Small intestine (tissue), 7 donors: Measurements from ENCODE around the gene POLR2F. TPM values are rescaled to one million over a fixed set of nuclear protein-coding genes. Genes with fewer than 3 reads are reported as not detected.

Experiments
- DNase-seq, 2 donors: peaks; one replicate each; pipeline versions ENCODE4 v3.0.0 to v3.0.0-alpha.2; 2013
- FAIRE-seq: peaks from 2 replicates; lab custom pipeline; 2012; peaks lifted over from hg19 to GRCh38; lab: Jason Lieb, UNC
- H3K27ac ChIP-seq, 3 donors: one replicate each; pipeline ENCODE4 v1.5.1; 2013; ENCODE audit warnings: low read length in 2 of 3, mild to moderate bottlenecking in 2 of 3, control low read depth in 1 of 3, inconsistent platforms in 1 of 3, low read depth in 1 of 3, moderate library complexity in 1 of 3
- H3K27me3 ChIP-seq, 3 donors: one replicate each; pipeline ENCODE4 v1.6.1; 2013; ENCODE audit warnings: low read length in 3 of 3, inconsistent platforms in 1 of 3; ENCODE audit not compliant: control insufficient read depth in 3 of 3, insufficient read depth in 3 of 3
- H3K36me3 ChIP-seq, 3 donors: one replicate each; pipeline ENCODE4 v1.6.1; 2013; ENCODE audit warnings: low read length in 3 of 3, inconsistent platforms in 1 of 3, low read depth in 1 of 3, mild to moderate bottlenecking in 1 of 3, moderate library complexity in 1 of 3; ENCODE audit not compliant: control insufficient read depth in 3 of 3, insufficient read depth in 2 of 3
- H3K4me1 ChIP-seq, 3 donors: one replicate each; pipeline ENCODE4 v1.6.1; 2013; ENCODE audit warnings: low read length in 2 of 3, inconsistent platforms in 1 of 3, low read depth in 1 of 3, mild to moderate bottlenecking in 1 of 3, moderate library complexity in 1 of 3; ENCODE audit not compliant: control insufficient read depth in 3 of 3, insufficient read depth in 2 of 3
- H3K4me3 ChIP-seq, 3 donors: one replicate each; pipeline ENCODE4 v1.5.1; 2013; ENCODE audit warnings: low read length in 3 of 3, control low read depth in 1 of 3, inconsistent platforms in 1 of 3, low read depth in 1 of 3, mild to moderate bottlenecking in 1 of 3, moderate library complexity in 1 of 3
- H3K9me3 ChIP-seq, 2 donors: one replicate each; pipeline ENCODE4 v1.6.1; 2013; ENCODE audit warnings: low read depth in 1 of 2, low read length in 1 of 2; ENCODE audit not compliant: control insufficient read depth in 2 of 2, insufficient read depth in 1 of 2
- WGBS, 3 donors: extraction: QIAGEN DNeasy Blood & Tissue Kit; methylation state at CpG; one replicate each; pipeline ENCODE4 v1.1.7; 2013; 5-methylcytosine and 5-hydroxymethylcytosine counted together
- polyA plus RNA-seq, 4 donors: library from polyadenylated mRNA; stranded (reverse) in 3 of 4; unstranded in 1 of 4; fragments of 200-250 nt in 3 of 4; fragments of 120-200 nt in 1 of 4; gene quantifications; one replicate each; pipeline versions ENCODE4 v1.2.1 to v1.2.3, GENCODE V29; 2013
- donor health status: healthy with polysubstance abuse.
- donor health status: control.
- donor health status: control.
- donor health status: Bipolar disorder and iron deficiency.
- donor health status: healthy.

The POLR2F gene
- polyA plus RNA-seq, 4 donors = 53.7 to 146 (median 107) TPM

DNA sequence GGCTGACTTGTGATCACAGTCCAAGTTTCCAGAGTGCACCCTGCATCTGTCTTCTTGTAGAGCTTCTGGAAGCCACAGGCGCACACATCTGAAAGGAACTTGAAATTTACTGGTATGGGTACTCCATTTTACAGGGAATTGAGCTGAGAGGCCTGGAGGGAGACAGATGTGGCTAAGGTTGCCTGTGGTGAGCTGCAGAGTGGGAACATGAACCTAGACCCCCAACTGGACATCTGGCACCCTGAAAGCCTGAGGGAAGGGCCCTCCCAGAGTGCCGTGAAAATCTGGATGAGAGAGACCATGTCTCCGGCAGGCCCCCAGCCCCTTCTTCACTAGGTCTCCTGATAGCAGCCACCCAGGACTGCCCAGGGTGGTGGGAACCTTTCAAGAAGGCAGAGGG is 53.4 kb downstream of the POLR2F start:
- Histone ChIP-seq H3K4me3 (no peak overlapping the region), H3K4me1 (no peaks in the 10 kb centered on the region), H3K27ac (no peak overlapping the region), H3K36me3 (no peaks in the 10 kb centered on the region), H3K9me3 (no peaks in the 10 kb centered on the region), H3K27me3 (no peaks in the 10 kb centered on the region)
- DNase-seq (no peak), FAIRE-seq (no peak)
- WGBS, 3 donors = 95 to 98% (median 96%) methylated on average over 3 of the region's 3 CpGs

DNA sequence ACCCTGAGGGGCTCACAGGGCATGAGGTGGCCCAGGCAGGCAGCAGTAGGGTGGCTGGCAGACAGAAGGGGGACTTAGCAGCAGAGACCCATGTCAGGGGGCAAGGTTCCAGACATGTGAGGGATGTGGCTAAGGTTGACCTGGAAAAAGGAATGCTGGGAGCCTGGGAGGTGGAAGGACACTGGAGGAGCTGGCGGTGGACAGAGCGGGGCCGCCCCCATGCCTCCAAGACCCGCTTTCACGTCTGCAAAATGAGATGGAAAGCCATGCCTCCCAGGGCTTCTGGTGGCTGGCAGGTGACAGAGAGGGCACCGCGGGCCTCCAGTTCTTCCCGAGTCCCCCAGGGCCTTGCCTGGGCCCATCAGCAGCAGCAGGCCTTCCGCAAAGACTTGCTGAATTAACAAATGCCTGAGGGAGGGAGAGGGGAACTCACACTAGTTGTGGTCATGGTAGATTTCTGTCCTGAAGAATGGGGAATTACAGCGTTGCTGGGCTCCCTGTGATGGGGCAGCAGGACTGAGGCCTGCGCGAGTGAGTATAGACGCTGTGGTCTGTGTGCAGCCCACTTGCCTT is 53.9 kb downstream of the POLR2F start:
- no peaks in the 10 kb centered on the region for H3K9me3 ChIP-seq
- FAIRE-seq (no peak), DNase-seq (no peak)
- no peaks in the 10 kb centered on the region for H3K4me1 ChIP-seq
- no peak overlapping the region for H3K4me3 ChIP-seq
- H3K27ac ChIP-seq = no peak overlapping the region
- no peaks in the 10 kb centered on the region for H3K27me3 ChIP-seq
- 91 to 95% (median 94%) methylated on average over 13 of the region's 13 CpGs for WGBS, 3 donors
- no peaks in the 10 kb centered on the region for H3K36me3 ChIP-seq

DNA sequence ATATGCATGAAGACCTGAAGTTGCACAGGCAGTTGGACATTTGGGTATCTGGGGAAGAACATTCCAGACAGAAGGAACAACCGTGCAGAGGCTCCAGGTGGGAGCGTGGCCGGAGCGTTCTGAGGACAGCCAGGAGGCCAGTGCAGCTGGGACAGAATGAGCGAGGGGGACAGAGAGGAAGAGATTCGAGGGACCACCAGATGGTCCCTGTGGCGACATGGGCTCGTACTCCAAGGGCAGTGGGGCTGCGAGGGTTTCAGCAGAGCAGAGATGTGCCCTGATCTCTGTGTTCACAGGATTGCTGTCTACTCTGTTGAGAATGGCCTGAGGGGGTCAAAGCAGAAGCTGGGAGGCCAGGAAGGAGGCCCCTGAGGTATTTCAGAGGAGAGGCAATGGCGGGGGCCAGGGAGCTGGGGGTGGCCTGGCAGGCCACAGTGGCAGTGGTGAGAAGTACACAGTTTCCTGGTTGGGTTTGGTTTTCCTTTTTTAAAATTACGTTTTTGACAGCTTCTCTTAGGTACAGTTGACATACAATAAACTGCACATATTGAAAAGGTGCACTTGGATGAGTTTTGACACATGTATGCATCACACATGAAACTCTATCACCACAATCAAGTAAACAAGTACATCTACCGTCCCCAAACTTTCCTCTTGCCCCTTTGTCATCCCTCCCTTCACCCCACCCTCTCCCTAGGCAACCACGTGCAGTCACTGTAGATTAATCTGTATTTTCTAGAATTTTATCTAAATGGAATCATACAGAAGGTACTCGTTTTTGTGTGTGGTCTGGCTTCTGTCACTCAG is 55.7 kb downstream of the POLR2F start:
- Histone ChIP-seq H3K9me3 (peaks cover 0 to 1% of the 10 kb centered on the region in 2 donors), H3K27ac (no peak overlapping the region), H3K4me3 (no peak overlapping the region), H3K27me3 (no peaks in the 10 kb centered on the region), H3K4me1 (no peaks in the 10 kb centered on the region), H3K36me3 (no peaks in the 10 kb centered on the region)
- DNase-seq = no peak
- FAIRE-seq = no peak
- WGBS, 3 donors = 75 to 77% (median 75%) methylated on average over 14 of the region's 14 CpGs

DNA sequence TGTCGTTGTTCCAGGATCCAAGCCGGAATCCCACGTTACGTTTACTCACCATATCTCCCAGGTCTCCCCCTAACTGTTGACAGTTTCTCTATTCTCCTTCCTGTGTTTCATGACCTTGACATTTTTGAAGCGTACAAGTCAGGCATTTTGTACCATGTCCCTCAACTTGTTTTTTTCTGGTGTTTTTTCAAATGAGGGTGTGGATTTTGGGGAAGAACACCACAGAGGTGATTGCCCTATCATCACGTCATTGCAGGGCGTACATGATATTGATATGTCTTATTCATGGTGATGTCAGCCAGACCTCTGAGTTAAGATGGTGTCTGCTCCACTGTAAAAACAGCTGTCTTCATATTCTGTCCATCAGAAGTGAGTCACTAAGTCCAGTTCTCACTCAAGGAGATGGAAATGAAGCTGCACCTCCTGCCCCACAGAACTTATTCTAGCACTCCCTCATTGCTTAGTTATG is 59.1 kb downstream of the POLR2F start:
- no peak for DNase-seq
- no peak for FAIRE-seq
- H3K27ac ChIP-seq = no peak overlapping the region
- H3K9me3 ChIP-seq = peaks cover 0 to 3% of the 10 kb centered on the region in 2 donors
- H3K36me3 ChIP-seq = no peaks in the 10 kb centered on the region
- H3K27me3 ChIP-seq = no peaks in the 10 kb centered on the region
- 86 to 88% (median 87%) methylated on average over 7 of the region's 7 CpGs for WGBS, 3 donors
- H3K4me1 ChIP-seq = peaks cover 0 to 3% (median 0%) of the 10 kb centered on the region in 3 donors
- no peak overlapping the region for H3K4me3 ChIP-seq

DNA sequence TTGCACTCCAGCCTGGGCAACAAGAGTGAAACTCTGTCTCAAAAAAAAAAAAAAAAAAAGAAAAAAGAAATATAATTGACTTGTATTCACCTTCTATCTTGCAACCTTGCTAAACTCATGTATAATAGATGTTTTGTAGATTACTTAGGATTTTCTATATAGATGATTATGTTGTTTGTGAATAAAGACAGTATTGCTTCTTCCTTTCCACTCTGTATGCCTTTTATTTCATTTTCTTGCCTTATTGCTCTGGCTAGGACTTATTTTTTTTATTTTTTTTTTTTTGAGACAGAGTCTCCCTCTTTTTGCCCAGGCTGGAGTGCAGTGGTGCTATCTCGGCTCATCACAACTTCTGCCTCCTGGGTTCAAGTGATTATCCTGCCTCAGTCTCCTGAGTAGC is 60.6 kb downstream of the POLR2F start:
- Histone ChIP-seq H3K4me1 (peaks cover 0 to 3% (median 0%) of the 10 kb centered on the region in 3 donors), H3K27me3 (no peaks in the 10 kb centered on the region), H3K9me3 (peaks cover 0 to 3% of the 10 kb centered on the region in 2 donors), H3K27ac (no peak overlapping the region), H3K4me3 (no peak overlapping the region), H3K36me3 (no peaks in the 10 kb centered on the region)
- DNase-seq (no peak), FAIRE-seq (no peak)
- WGBS, 3 donors = 93 to 97% (median 94%) methylated on average over 1 of the region's 1 CpG

DNA sequence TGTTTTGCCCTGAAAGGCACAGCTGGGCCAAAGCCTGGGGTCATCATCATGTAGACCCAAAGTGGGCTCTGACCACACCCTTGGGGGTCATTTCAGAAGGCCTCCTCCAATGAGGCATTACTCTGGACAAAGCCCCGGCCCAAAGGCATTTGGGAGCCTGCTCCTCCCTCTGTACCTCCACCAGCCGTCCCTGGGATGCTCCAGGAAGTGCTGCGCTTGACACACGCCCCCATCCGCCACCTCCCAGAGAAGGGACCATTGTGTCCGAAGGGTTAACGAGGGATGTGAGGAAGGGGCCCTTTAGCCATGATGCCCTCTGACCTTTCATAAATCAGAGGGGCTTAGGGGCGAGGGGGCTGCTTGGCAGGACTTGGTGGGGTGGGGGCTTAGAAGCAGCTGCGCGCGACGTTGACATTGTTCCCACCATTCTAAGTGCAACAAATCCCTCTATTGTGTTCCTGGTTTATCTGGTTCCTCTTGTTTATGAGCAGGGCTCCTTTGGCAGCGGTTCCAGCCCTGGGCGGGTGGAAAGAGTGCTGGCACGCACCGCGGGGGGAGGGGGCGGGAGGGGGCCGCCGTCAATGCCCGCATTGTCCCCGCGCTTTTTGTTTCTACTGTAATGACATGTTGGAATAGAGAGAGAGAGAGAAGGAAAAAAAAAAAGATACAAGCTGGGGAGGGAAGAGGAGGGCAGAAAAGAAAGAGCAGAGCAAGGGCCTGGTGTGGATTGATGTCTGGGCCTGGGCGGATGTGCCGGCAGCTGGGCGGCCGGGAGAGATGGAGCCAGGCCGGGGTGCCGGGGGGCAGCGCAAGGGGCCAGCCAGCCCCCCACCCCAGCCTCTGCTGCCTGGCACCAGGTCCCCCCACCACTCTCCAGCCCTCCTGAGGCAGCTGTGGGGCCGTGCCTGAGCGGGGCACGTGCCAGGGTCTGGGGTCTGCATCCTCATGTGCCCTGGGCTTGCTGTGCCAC is 63.0 kb downstream of the POLR2F start:
- peaks cover 0 to 3% of the 10 kb centered on the region in 2 donors for H3K9me3 ChIP-seq
- H3K36me3 ChIP-seq = no peaks in the 10 kb centered on the region
- WGBS, 3 donors = 23 to 46% (median 29%) methylated on average over 32 to 33 of the region's 33 CpGs
- FAIRE-seq = no peak
- peaks cover 0 to 3% (median 0%) of the 10 kb centered on the region in 3 donors for H3K4me1 ChIP-seq
- H3K4me3 ChIP-seq = no peak overlapping the region
- no peaks in the 10 kb centered on the region for H3K27me3 ChIP-seq
- peak; percentile 14 to 27 for DNase-seq
- peak overlapping the region in 1 of 3 donors; percentile 30 for H3K27ac ChIP-seq

DNA sequence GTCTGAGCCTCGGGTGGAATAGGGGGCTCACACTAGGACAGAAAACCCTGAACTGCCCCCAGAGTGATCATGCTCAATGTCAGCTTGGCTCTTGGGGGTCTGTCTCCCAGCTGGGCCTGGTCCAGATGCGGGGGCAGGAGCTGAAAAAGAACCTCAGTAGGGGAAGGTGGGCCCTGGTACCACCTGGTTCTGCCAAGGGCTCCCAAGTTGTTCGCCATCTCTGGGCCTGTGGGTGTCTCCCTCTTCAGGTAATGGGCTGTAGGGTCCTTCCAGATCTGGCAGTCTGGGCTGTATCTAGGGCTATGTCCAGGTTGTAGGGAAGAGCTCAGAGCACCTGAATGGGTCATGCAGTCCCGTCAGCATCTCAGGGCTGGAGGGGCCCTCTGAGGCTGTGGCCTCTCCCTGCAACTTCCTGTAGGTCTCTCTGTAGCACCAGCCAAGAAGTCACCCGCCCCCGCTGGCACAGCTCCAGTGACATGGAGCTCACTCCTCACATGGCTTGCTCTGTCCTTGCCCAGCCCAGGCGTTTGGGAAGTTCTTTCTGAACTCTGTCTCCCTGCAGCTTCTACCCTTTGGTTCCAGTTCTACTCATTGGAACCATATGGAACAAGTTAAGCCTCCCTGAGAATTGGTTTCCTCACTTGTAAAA is 63.9 kb downstream of the POLR2F start:
- H3K27ac ChIP-seq = peak overlapping the region in 2 of 3 donors; percentile 24 to 30

More for the DNA sequence above, 63.9 kb downstream of the POLR2F start:
- no peaks in the 10 kb centered on the region for H3K36me3 ChIP-seq
- DNase-seq (peak; percentile 24 to 43), FAIRE-seq (no peak)
- H3K4me3 ChIP-seq = no peak overlapping the region
- H3K27me3 ChIP-seq = no peaks in the 10 kb centered on the region
- peaks cover 0 to 3% (median 0%) of the 10 kb centered on the region in 3 donors for H3K4me1 ChIP-seq
- WGBS, 3 donors = 42 to 48% (median 47%) methylated on average over 6 to 7 of the region's 7 CpGs
- H3K9me3 ChIP-seq = peaks cover 0 to 3% of the 10 kb centered on the region in 2 donors
